Breast epithelium (tissue), 4 donors: Measurements from ENCODE around the gene SMDT1. TPM values are rescaled to one million over a fixed set of nuclear protein-coding genes. Genes with fewer than 3 reads are reported as not detected.
A peak's percentile ranks its signal among the peaks of the same experiment; 100 is the strongest.

Experiments used
- DNase-seq, 2 donors: peaks; one replicate each; pipeline ENCODE4 v3.0.0-alpha.2; 2019; ENCODE audit warnings: low spot score in 2 of 2
- H3K27ac ChIP-seq, 2 donors: fragments of 200-600 bp; sonication (generic) in 1 of 2; one replicate each; pipeline ENCODE4 v1.5.1; 2016 to 2019; ENCODE audit warnings: mild to moderate bottlenecking in 1 of 2
- H3K27me3 ChIP-seq, 2 donors: fragments of 200-600 bp; sonication (generic) in 1 of 2; one replicate each; pipeline versions ENCODE4 v1.5.1 to v1.6.0; 2017 to 2019; ENCODE audit warnings: control low read depth in 1 of 2, mild to moderate bottlenecking in 1 of 2
- H3K36me3 ChIP-seq: fragments of 200-600 bp; one replicate; pipeline ENCODE4 v1.5.1; 2019
- H3K4me1 ChIP-seq, 2 donors: fragments of 200-600 bp; sonication (generic); one replicate each; pipeline ENCODE4 v1.5.1; 2016 to 2019; ENCODE audit warnings: control low read depth in 1 of 2
- H3K4me3 ChIP-seq, 3 donors: fragments of 200-600 bp; sonication (generic); 1 replicate in 2 of 3; 2 replicates in 1 of 3; pipeline ENCODE4 v1.5.1; 2016 to 2019; ENCODE audit warnings: mild to moderate bottlenecking in 3 of 3, moderate library complexity in 2 of 3
- H3K9me3 ChIP-seq, 2 donors: fragments of 200-600 bp; sonication (generic) in 1 of 2; one replicate each; pipeline ENCODE4 v1.5.1; 2016 to 2019; ENCODE audit warnings: control low read depth in 1 of 2
- POLR2A ChIP-seq: fragments of 450-650 bp; IDR thresholded peaks from one replicate; pipeline ENCODE4 v1.6.1; 2016; ENCODE audit warnings: antibody characterized with exemption, mild to moderate bottlenecking, moderate library complexity
- POLR2AphosphoS5 ChIP-seq, 3 donors: sonication (generic); formaldehyde crosslinking; IDR thresholded peaks; one replicate each; pipeline ENCODE4 v1.6.1; 2017; ENCODE audit warnings: antibody characterized with exemption in 3 of 3
- intact Hi-C: fragments of 100-400 bp; cut with DNase I; formaldehyde crosslinking; loops from one replicate; pipeline ENCODE4 v1.15.1; 2023; ENCODE audit warnings: low total_unique reads
- total RNA-seq, 3 donors: library from RNA; depleted of rRNA; stranded (reverse); fragments of >200 nt; gene quantifications; one replicate each; pipeline ENCODE4 v1.1.0, GENCODE V29; 2016
- TF ChIP-seq, protein P1 (sequence below), 3 donors: fragments of 450-650 bp; IDR thresholded peaks; one replicate each; pipeline ENCODE4 v1.5.1; 2016 to 2017; ENCODE audit warnings: antibody characterized with exemption in 3 of 3, mild to moderate bottlenecking in 3 of 3, moderate library complexity in 3 of 3

Gene SMDT1
- total RNA-seq, 3 donors from 2014 or later = 13.9 to 19.7 (median 16.2) TPM

GRCh38 chr22:42080287-42080686 lies 787 bp downstream of the SMDT1 start:
- intact Hi-C loops = no loop called here
- Histone ChIP-seq H3K27ac (peak overlapping the region; percentile 99 to 100), H3K27me3 (no peaks in the 10 kb centered on the region), H3K4me1 (peaks cover 13 to 17% of the 10 kb centered on the region in 2 donors), H3K9me3 (no peaks in the 10 kb centered on the region), H3K4me3 (peak overlapping the region; percentile 57 to 73 (median 63)), H3K36me3 (no peaks in the 10 kb centered on the region)
- no peak for TF ChIP-seq POLR2AphosphoS5 (IDR thresholded peaks at IDR 0.05)
- no peak for TF ChIP-seq POLR2A
- TF ChIP-seq, protein P1, sequence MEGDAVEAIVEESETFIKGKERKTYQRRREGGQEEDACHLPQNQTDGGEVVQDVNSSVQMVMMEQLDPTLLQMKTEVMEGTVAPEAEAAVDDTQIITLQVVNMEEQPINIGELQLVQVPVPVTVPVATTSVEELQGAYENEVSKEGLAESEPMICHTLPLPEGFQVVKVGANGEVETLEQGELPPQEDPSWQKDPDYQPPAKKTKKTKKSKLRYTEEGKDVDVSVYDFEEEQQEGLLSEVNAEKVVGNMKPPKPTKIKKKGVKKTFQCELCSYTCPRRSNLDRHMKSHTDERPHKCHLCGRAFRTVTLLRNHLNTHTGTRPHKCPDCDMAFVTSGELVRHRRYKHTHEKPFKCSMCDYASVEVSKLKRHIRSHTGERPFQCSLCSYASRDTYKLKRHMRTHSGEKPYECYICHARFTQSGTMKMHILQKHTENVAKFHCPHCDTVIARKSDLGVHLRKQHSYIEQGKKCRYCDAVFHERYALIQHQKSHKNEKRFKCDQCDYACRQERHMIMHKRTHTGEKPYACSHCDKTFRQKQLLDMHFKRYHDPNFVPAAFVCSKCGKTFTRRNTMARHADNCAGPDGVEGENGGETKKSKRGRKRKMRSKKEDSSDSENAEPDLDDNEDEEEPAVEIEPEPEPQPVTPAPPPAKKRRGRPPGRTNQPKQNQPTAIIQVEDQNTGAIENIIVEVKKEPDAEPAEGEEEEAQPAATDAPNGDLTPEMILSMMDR (IDR thresholded peaks at IDR 0.05) = no peak
- DNase-seq = peak in 1 of 2 donors; percentile 32

DNA sequence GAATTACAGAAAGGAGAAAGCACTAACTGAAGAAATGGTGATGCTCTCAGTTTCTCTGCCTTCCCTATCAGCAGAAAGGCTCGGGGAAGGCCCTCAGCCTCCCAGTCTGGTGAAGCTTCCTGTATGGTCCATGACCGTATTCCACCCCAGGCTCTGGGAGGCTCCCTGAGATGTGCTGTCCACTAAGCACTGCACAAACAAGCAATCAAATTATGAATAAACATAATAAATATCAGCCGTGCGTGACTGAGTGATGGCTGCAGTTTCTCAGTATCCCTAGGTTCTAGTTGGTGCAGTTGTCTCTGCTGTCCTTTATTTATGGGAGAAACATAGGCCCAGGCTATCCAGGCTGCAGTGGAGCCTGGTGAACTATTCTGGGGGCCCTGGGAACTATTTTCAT lies 3.6 kb downstream of the SMDT1 start:
- intact Hi-C loops = no loop called here

DNA sequence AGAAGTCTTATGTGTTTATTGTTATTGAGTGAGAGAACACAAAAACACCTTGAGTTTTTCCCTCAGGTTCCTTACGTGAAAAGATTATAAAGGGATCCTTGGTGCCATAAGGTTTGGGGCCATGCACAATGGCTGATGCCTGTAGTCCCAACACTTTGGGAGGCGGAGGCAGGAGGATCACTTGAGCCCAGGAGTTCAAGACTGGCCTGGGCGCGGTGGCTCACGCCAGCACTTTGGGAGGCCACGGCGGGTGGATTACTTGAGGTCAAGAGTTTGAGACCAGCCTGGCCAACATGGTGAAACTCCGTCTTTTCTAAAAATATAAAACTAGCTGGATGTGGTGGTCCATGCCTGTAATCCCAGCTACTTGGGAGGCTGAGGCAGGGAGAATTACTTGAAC lies 5.4 kb downstream of the SMDT1 start:
- DNase-seq = no peak
- no peaks in the 10 kb centered on the region for H3K36me3 ChIP-seq
- H3K27ac ChIP-seq = no peak overlapping the region
- intact Hi-C loops = no loop called here
- no peaks in the 10 kb centered on the region for H3K27me3 ChIP-seq
- H3K4me3 ChIP-seq = no peak overlapping the region
- no peaks in the 10 kb centered on the region for H3K9me3 ChIP-seq
- peaks cover 3 to 5% of the 10 kb centered on the region in 2 donors for H3K4me1 ChIP-seq
- TF ChIP-seq, protein P1 (IDR thresholded peaks at IDR 0.05) = no peak
- no peak for TF ChIP-seq POLR2A

More for the DNA sequence above, 3.6 kb downstream of the SMDT1 start:
- Histone ChIP-seq H3K4me1 (peaks cover 12 to 13% of the 10 kb centered on the region in 2 donors), H3K9me3 (no peaks in the 10 kb centered on the region), H3K27ac (no peak overlapping the region), H3K36me3 (no peaks in the 10 kb centered on the region), H3K27me3 (no peaks in the 10 kb centered on the region), H3K4me3 (no peak overlapping the region)
- TF ChIP-seq POLR2AphosphoS5 (IDR thresholded peaks at IDR 0.05) (no peak), POLR2A (no peak)
- TF ChIP-seq, protein P1 (IDR thresholded peaks at IDR 0.05) = no peak
- DNase-seq = no peak

GRCh38 chr22:42086051-42086450 lies 6.6 kb downstream of the SMDT1 start:
- H3K27ac ChIP-seq = no peak overlapping the region
- no peak overlapping the region for H3K4me3 ChIP-seq
- TF ChIP-seq, protein P1 (IDR thresholded peaks at IDR 0.05) = no peak
- no peak for TF ChIP-seq POLR2AphosphoS5 (IDR thresholded peaks at IDR 0.05)
- TF ChIP-seq POLR2A = no peak
- intact Hi-C loops = no loop called here
- peaks cover 0 to 5% of the 10 kb centered on the region in 2 donors for H3K4me1 ChIP-seq
- DNase-seq = no peak
- H3K9me3 ChIP-seq = no peaks in the 10 kb centered on the region
- no peaks in the 10 kb centered on the region for H3K27me3 ChIP-seq
- H3K36me3 ChIP-seq = no peaks in the 10 kb centered on the region

- Histone ChIP-seq H3K4me1 (no peaks in the 10 kb centered on the region), H3K4me3 (peak within 1 kb of the TSS; percentile 70 to 95 (median 73)), H3K36me3 (no peaks in the 10 kb centered on the region), H3K27ac (peak within 1 kb of the TSS; percentile 96 to 97), H3K9me3 (no peaks in the 10 kb centered on the region), H3K27me3 (no peaks in the 10 kb centered on the region)
- intact Hi-C loops = loop anchor here (2.0 kb wide), 1 partner anchor 348 kb away; no protein-coding TSS in a partner anchor
- DNase-seq = peak; percentile 98 to 99
- TF ChIP-seq POLR2AphosphoS5 (IDR thresholded peaks at IDR 0.05) (peak; percentile 89 to 97 (median 90)), POLR2A (peak; percentile 75)
- TF ChIP-seq, protein P1 (IDR thresholded peaks at IDR 0.05) = peak; percentile 87 to 99 (median 95)
These were observed 11.3 kb downstream of the SMDT1 start, which contains the start of gene NDUFA6 for GRCh38 chr22:42090596-42091454. Gene NDUFA6 (minus strand): TSS chr22:42090772. CDS start chr22:42090744, 28 bp downstream.
